Progenitor cell of endocrine pancreas (in vitro differentiated cells): Measurements from ENCODE around the gene ROMO1. TPM values are rescaled to one million over a fixed set of nuclear protein-coding genes. Genes with fewer than 3 reads are reported as not detected.

ENCODE experiments used
- DNase-seq: peaks from one replicate; pipeline ENCODE4 v3.0.0; 2021; ENCODE audit warnings: low spot score; ENCODE audit not compliant: unreplicated experiment
- H3K27ac Mint-ChIP-seq: 2 replicates; pipeline ENCODE4 v1.8.0; 2021; ENCODE audit warnings: mild to moderate bottlenecking, moderate library complexity, mixed read lengths
- H3K27me3 Mint-ChIP-seq: 2 replicates; pipeline ENCODE4 v1.8.0; 2021; ENCODE audit warnings: mixed read lengths
- H3K36me3 Mint-ChIP-seq: 2 replicates; pipeline ENCODE4 v1.8.0; 2022; ENCODE audit warnings: mixed read lengths; ENCODE audit not compliant: insufficient read depth
- H3K4me1 Mint-ChIP-seq: 2 replicates; pipeline ENCODE4 v1.8.0; 2021; ENCODE audit warnings: low read depth, mixed read lengths
- H3K4me3 Mint-ChIP-seq: 2 replicates; pipeline ENCODE4 v1.8.0; 2021; ENCODE audit warnings: low read depth, mild to moderate bottlenecking, moderate library complexity, mixed read lengths
- H3K9me3 Mint-ChIP-seq: 2 replicates; pipeline ENCODE4 v1.8.0; 2021; ENCODE audit warnings: low read depth, mixed read lengths
- CTCF ChIP-seq: fragments of 200-600 bp; sonication (generic); IDR thresholded peaks from one replicate; pipeline ENCODE4 v1.5.0; 2021; ENCODE audit warnings: antibody characterized with exemption, mild to moderate bottlenecking; ENCODE audit not compliant: unreplicated experiment
- total RNA-seq: library from RNA; stranded (reverse); gene quantifications from 2 replicates; pipeline ENCODE4 v1.2.1, GENCODE V29; 2021

ROMO1 gene
- total RNA-seq, 1 donor from 2014 or later, result 129 TPM

- no peaks in the 10 kb centered on the region for H3K27me3 Mint-ChIP-seq
- peak overlapping the region; percentile 62 for H3K27ac Mint-ChIP-seq
- H3K4me1 Mint-ChIP-seq, result peaks cover 41% of the 10 kb centered on the region
- no peak overlapping the region for H3K4me3 Mint-ChIP-seq
- no peaks in the 10 kb centered on the region for H3K9me3 Mint-ChIP-seq
- peaks cover 50% of the 10 kb centered on the region for H3K36me3 Mint-ChIP-seq
- TF ChIP-seq CTCF, result no peak
- DNase-seq, result no peak
These were observed 36.7 kb downstream of the ROMO1 start for GRCh38 chr20:35735826-35736470.

GRCh38 chr20:35737865-35738333 is 38.7 kb downstream of the ROMO1 start:
- Mint-ChIP-seq H3K27ac (peak overlapping the region; percentile 86), H3K4me3 (peak overlapping the region; percentile 41)

GRCh38 chr20:35738410-35739179 is 39.4 kb downstream of the ROMO1 start:
- Mint-ChIP-seq H3K27me3 (no peaks in the 10 kb centered on the region), H3K4me3 (peak overlapping the region; percentile 41), H3K4me1 (peaks cover 40% of the 10 kb centered on the region), H3K36me3 (peaks cover 42% of the 10 kb centered on the region), H3K27ac (peak overlapping the region; percentile 86), H3K9me3 (no peaks in the 10 kb centered on the region)
- no peak for DNase-seq
- TF ChIP-seq CTCF, result no peak

More at GRCh38 chr20:35737865-35738333, 38.7 kb downstream of the ROMO1 start:
- TF ChIP-seq CTCF, result no peak
- DNase-seq, result no peak
- Mint-ChIP-seq H3K27me3 (no peaks in the 10 kb centered on the region), H3K4me1 (peaks cover 34% of the 10 kb centered on the region), H3K36me3 (peaks cover 47% of the 10 kb centered on the region), H3K9me3 (no peaks in the 10 kb centered on the region)

GRCh38 chr20:35739294-35740163 is 40.3 kb downstream of the ROMO1 start:
- Mint-ChIP-seq H3K4me1 (peaks cover 36% of the 10 kb centered on the region), H3K27me3 (no peaks in the 10 kb centered on the region), H3K36me3 (peaks cover 33% of the 10 kb centered on the region), H3K4me3 (peak overlapping the region; percentile 91), H3K27ac (peak overlapping the region; percentile 81), H3K9me3 (no peaks in the 10 kb centered on the region)
- TF ChIP-seq CTCF, result peak; percentile 35
- no peak for DNase-seq
